EL (cell line): Measurements from ENCODE around the gene PCDHGB3.
"Not testable (repeated sequence)": the region's sequence is repeated elsewhere in the genome, so short reads cannot be mapped to it uniquely, and the experiment has no call there.

ENCODE experiments used
- DNase-seq: peaks from one replicate; pipeline ENCODE4 v3.0.0-alpha.2; 2016

The PCDHGB3 gene

DNA sequence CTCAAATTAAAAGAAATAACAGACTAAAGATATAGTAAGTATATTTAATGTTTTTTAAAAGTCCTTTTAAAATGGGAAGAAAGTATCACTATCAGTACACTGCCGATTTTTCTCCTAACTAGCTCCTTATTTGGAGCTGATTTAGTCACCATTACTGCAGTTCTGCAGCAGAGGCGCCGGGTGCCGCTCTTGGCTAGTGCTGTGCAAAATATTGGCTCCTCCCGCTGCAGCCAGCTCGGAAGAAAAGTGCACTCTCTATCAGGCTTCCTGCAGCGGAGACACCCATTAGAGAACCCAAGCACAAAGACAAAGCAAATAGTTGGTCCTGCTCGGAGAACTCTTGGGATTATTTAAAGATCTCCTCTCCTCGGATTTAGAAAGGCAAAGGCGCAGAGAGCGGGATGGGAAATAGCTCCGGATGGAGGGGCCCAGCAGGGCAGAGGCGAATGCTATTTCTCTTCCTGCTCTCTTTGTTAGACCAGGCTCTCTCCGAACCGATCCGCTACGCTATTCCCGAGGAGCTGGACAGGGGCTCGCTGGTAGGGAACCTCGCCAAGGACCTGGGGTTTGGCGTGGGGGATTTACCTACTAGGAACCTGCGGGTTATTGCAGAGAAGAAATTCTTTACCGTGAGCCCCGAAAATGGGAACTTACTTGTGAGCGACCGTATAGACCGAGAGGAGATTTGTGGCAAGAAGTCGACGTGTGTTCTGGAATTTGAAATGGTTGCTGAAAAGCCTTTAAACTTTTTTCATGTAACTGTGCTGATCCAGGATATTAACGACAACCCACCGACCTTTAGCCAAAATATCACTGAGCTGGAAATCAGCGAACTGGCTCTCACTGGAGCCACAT is at the start of gene PCDHGB3:
Gene PCDHGB3, plus strand, starts transcription at position 249 of the 855 bp plus-strand sequence. Its CDS starts 153 bp downstream, at position 402.
- peak; percentile 71 for DNase-seq

DNA sequence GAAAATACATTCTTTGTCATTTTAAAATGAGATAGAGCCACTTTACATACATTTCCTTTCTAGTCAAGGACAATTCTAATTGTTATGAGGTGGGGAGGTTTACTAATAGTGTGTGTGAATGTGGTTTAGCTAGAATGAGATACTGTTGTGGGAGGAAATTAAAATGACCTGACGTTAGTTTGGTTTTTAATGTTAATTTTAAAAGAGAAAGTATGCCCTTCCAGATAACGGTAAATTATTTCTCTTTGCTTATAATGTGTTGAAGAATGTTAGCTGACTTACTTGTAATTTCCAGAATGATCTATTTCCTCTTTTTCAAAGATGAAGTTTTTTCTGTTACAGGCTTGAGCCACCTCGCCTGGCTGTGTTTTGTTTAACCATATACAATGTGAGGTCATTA is 47.8 kb upstream of the PCDHGB3 start:
- no peak for DNase-seq

DNA sequence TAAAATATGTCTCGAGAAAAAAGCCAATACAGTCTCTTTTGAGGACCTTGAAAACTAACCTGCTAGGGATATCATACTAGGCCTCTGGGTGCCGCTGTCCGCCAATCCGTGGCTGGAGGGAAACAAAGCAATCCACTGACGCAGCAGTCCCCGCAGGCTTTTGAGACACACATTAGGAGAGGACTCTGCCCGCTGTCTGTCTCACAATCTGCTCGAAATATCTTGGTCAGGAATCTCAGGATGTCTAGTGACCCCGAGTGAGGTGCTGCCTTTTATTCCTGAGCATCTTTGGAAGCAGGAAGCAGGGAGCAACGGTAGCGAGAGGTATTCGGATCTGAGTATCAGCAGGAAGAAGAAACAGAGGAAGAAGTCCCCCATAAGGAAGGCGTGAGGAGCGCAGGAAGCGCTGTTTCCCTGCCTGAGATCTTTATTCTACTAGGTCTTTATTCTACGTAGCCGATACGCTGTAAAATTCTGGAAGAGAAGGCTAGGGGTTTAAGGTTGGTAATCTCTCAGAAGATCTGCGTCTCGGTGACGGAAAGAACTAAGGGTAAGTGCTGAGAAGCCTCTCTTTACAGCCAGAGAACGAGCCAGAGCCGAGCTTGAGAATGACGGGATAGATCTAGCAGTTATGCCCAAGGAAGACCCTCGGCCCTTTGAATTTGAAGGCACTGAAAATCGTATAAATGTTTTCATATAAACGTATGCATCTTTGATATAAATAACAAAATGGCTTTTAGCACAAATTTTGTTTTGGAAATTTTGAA is 43.8 kb upstream of the PCDHGB3 start:
- peak; percentile 77 for DNase-seq

DNA sequence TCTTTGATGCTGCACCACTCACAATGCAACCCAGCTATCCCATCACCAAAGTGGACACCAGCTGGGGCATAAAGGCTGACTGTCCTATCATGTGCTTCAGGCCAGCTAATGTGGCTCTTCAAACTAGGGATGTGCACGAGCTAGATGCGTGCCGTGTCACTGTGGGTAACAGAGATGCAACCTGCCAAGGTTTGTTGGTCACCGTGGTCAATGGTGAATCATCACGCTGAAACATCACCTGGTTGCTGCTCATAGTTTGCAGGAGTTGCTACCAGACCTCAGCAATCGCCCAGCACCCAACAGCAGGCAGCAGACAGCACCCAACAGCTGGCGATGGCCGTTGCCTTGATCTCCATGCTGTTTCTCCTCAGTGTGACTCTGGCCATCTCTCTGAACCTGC is 41.8 kb upstream of the PCDHGB3 start:
- no peak for DNase-seq

DNA sequence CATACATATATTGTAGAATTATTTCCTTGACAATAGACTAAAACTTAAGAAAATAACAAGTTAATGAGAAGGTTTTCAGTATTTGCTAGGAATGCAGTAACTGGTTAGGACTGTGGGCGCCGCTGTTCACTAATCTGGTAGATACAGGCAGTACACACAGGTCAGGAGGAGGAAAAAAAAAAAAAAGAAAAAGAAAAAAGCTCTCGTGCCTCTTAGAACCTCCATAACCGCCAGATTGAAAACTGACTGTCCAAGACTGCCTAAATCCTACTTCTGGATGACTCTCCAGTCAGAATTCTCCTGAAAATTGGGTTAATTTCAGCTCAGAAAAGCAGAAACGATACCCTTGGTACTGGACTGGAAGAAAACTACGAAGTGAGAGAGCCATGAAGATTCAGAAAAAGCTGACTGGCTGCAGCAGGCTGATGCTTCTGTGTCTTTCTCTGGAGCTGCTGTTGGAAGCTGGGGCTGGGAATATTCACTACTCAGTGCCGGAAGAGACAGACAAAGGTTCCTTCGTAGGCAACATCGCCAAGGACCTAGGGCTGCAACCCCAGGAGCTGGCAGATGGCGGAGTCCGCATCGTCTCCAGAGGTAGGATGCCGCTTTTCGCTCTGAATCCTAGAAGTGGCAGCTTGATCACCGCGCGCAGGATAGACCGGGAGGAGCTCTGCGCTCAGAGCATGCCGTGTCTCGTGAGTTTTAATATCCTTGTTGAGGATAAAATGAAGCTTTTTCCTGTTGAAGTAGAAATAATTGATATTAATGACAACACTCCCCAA is 39.6 kb upstream of the PCDHGB3 start, which contains the start of gene PCDHGA1:
Gene PCDHGA1, plus strand, starts transcription at position 216 of the 782 bp plus-strand sequence.
- DNase-seq = peak; percentile 61

DNA sequence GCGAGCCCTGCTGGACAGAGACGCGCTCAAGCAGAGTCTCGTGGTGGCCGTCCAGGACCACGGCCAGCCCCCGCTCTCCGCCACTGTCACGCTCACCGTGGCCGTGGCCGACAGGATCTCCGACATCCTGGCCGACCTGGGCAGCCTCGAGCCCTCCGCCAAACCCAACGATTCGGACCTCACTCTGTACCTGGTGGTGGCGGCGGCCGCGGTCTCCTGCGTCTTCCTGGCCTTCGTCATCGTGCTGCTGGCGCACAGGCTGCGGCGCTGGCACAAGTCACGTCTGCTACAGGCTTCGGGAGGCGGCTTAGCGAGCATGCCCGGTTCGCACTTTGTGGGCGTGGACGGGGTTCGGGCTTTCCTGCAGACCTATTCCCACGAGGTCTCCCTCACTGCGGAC is 37.5 kb upstream of the PCDHGB3 start:
- DNase-seq = not testable (repeated sequence)

DNA sequence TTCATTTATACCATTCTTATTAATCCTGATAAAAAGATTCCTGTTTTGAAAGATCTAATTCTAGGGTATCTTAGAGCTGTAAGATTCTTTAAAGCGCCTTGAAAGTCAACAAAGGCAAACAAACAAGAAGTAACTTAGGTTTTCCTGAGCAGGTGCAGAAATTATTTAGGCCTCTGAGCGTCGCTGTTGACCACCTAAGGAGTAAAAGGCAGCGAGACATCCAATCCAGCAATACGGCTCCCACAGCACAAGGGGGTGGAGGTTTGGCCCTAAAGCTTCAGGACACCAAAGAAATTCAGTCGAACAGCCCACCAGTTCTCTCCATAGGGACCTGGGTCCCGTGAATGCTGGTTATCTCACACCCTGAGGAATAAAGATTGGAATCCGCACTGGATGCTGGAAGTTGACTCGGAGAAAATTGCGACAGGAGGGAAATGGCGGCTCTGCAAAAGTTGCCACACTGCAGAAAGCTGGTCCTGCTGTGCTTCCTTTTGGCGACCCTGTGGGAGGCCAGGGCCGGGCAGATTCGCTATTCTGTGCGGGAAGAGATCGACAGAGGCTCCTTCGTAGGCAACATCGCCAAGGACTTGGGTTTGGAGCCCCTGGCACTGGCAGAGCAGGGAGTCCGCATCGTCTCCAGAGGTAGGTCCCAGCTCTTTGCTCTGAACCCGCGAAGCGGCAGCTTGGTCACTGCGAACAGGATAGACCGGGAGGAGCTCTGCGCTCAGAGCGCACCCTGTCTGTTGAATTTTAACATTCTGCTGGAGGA is 31.3 kb upstream of the PCDHGB3 start, which contains the start of gene PCDHGA2:
Gene PCDHGA2, plus strand, starts transcription at position 223 of the 769 bp plus-strand sequence.
- DNase-seq = peak; percentile 60

DNA sequence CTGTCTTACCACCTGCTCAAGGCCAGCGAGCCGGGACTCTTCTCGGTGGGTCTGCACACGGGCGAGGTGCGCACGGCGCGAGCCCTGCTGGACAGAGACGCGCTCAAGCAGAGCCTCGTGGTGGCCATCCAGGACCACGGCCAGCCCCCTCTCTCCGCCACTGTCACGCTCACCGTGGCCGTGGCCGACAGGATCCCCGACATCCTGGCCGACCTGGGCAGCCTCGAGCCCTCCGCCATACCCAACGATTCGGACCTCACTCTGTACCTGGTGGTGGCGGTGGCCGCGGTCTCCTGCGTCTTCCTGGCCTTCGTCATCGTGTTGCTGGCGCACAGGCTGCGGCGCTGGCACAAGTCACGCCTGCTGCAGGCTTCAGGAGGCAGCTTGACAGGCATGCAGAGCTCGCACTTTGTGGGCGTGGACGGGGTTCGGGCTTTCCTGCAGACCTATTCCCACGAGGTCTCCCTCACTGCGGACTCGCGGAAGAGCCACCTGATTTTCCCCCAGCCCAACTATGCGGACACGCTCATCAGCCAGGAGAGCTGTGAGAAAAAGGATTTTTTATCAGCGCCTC is 29.2 kb upstream of the PCDHGB3 start:
- DNase-seq = not testable (repeated sequence)

DNA sequence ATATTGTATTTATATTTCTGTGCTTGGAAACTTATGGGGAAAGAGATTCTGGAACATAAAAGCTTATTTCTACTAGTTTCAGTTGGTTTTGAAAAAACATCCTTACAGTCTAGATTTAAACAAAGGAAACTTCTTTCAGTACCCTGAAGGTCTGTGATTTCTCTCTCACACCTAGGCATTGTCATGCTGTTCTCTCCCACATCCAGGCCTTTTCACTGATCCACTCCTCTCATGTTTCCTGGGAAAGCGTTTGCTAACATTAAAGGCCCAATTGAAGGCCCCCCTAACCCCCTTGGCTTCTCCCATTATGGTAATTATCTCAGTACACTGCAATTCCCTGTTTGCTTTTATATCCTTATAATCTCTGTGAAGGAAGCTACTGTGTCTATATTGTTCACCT is 27.3 kb upstream of the PCDHGB3 start:
- DNase-seq = no peak

DNA sequence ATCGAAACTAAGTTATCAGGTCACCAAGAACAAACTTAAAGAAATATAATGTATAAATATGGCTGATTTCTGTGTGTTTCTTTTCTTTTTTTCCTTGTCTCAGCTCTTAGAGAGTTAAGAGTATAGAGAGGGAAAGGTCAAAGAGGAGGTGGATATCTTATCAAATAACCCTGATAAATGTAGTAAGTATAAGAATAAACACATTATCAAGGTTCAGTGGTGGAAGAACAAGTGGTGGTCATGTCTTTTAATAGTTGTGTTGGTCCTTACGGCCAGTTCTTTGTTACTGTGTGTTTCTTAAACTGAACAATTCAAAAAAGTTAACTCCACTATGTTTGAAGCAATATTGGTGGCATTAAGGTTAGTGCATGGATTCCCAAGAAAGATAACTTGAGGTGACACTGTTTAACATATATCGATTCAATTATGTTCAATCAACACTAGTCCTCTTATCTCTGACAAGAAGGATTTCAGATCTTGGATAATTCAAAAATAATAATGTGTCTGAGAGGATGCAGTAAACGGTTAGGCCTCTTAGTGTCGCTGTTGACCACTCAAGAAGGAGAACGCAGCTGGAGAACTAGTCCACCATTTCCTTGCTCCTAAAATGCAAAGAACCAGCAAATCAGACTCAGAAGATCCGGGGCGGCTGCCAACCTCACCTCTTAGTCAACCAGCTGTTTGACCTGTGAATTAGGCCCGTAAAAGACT is 26.6 kb upstream of the PCDHGB3 start, which contains the start of gene PCDHGA3:
Gene PCDHGA3, plus strand, starts transcription at position 588 of the 711 bp plus-strand sequence. CDS start 205 bp downstream, outside the sequence.
- DNase-seq = peak; percentile 43

DNA sequence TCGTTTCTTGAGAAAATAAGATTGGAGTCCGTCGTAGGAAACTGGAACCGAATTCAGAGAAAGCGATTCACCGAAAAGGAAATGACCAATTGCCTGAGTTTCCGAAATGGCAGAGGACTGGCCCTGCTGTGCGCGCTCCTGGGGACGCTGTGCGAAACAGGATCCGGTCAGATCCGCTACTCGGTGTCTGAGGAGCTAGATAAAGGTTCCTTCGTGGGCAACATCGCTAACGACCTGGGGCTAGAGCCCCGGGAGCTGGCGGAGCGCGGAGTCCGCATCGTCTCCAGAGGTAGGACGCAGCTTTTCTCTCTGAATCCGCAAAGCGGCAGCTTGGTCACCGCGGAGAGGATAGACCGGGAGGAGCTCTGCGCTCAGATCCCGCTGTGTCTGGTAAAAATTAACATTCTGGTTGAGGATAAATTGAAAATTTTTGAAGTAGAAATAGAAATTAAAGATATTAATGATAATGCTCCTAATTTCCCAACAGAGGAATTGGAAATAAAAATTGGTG is 26.0 kb upstream of the PCDHGB3 start:
- DNase-seq = no peak

DNA sequence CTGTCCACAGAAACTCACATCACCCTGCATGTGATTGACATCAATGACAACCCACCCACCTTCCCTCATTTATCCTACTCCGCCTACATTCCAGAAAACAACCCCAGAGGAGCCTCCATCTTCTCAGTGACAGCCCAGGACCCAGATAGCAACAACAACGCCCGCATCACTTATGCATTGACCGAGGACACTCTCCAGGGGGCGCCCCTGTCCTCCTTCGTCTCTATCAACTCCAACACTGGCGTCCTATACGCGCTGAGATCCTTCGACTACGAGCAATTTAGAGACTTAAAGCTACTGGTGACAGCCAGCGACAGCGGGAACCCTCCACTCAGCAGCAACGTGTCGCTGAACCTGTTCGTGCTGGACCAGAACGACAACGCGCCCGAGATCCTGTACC is 24.7 kb upstream of the PCDHGB3 start:
- no peak for DNase-seq

DNA sequence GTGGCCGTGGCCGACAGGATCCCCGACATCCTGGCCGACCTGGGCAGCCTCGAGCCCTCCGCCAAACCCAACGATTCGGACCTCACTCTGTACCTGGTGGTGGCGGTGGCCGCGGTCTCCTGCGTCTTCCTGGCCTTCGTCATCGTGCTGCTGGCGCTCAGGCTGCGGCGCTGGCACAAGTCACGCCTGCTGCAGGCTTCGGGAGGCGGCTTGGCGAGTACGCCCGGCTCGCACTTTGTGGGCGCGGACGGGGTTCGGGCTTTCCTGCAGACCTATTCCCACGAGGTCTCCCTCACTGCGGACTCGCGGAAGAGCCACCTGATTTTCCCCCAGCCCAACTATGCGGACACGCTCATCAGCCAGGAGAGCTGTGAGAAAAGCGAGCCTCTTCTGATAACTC is 24.0 kb upstream of the PCDHGB3 start:
- not testable (repeated sequence) for DNase-seq

DNA sequence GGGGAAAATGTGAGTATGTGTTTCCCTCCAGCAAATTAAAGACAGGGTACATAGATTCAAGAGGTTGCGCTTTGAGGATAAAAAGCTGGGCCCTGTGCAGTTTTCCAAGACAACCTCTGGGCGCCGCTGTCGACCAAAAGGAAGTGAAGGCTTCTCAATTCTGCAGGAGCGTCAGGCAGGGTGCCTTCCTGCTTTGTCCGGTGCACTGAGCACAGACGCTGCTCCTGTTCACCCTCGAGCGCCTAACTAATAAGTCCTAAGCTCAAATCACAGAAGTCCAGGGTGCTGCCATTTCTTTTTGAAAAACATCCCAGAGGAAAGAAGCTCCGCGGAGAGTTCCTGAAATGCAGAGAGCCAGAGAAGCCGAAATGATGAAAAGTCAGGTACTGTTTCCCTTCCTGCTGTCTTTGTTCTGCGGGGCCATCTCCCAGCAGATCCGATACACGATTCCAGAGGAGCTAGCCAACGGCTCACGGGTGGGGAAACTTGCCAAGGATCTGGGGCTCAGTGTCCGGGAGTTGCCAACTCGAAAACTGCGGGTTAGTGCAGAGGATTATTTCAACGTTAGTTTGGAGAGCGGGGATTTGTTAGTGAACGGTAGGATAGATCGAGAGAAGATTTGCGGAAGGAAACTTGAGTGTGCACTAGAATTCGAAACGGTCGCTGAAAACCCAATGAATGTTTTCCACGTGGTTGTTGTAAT is 20.0 kb upstream of the PCDHGB3 start, which contains the start of gene PCDHGB1:
Gene PCDHGB1, plus strand, starts transcription at position 183 of the 703 bp plus-strand sequence. Its CDS starts 162 bp downstream, at position 345.
- DNase-seq = peak; percentile 76

DNA sequence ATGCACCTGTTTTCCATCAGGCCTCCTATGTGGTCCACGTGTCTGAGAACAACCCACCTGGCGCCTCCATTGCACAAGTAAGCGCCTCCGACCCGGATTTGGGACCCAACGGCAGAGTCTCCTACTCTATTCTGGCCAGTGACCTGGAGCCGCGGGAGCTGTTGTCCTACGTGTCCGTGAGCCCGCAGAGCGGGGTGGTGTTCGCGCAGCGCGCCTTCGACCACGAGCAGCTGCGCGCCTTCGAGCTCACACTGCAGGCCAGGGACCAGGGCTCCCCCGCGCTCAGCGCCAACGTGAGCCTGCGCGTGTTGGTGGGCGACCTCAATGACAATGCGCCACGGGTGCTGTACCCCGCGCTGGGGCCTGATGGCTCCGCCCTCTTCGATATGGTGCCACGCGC is 18.5 kb upstream of the PCDHGB3 start:
- no peak for DNase-seq

DNA sequence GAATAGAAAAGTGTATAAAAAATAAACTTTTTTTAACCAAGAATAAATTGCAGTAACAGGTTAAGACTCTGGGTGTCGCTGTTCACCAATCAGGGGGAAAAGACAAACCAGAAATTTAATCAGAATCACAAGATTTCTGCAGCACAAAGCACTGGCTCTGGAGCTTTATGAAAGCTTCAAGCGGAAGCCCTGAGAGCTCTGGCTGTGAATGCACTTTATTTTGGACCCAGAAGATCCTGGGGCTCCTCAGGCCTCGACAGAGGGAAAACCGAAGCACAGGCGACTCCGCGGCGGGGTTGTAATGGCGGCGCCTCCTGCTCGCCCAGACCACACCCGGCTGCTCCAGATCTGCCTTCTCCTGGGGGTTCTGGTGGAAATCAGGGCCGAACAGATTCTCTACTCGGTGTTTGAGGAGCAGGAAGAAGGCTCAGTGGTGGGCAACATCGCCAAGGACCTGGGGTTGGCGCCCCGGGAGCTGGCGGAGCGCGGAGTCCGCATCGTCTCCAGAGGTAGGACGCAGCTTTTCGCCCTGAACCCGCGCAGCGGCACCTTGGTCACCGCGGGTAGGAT is 15.1 kb upstream of the PCDHGB3 start, which contains the start of gene PCDHGA4:
Gene PCDHGA4, plus strand, starts transcription at position 122 of the 570 bp plus-strand sequence. Its CDS starts 87 bp downstream, at position 209.
- no peak for DNase-seq

DNA sequence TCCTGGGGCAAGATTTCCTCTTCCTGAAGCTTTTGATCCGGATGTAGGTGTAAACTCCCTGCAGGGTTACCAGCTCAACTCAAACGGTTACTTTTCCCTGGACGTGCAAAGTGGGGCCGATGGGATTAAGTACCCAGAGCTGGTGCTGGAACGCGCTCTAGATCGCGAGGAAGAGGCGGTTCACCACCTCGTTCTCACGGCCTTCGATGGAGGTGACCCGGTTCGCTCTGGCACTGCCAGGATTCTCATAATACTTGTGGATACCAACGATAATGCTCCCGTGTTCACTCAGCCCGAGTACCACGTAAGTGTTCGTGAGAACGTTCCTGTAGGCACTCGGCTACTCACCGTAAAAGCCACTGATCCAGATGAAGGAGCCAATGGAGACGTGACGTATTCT is 14.4 kb upstream of the PCDHGB3 start:
- no peak for DNase-seq

DNA sequence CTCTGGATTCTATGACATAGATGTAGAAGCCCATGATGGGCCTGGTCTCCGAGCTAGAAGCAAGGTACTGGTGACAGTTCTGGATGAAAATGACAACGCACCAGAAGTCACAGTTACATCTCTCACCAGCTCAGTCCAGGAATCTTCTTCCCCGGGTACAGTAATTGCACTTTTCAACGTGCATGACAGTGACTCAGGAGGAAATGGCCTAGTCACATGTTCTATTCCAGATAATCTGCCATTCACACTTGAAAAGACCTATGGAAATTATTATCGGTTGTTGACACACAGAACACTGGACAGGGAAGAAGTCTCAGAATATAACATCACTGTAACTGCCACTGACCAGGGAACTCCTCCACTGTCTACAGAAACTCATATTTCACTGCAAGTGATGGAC is 13.9 kb upstream of the PCDHGB3 start:
- DNase-seq = no peak

DNA sequence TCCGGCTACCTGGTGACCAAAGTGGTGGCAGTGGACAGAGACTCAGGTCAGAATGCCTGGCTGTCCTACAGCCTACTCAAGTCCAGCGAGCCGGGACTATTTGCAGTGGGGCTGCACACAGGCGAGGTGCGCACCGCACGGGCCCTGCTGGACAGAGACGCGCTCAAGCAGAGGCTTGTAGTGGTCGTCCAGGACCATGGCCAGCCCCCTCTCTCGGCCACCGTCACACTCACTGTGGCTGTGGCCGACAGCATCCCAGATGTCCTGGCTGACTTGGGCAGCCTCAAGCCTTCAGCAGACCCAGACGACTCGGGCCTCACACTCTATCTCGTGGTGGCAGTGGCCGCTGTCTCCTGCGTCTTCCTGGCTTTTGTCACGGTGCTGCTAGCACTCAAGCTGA is 13.1 kb upstream of the PCDHGB3 start:
- no peak for DNase-seq
